Fibroblast of peridontal ligament (primary cell): ENCODE data around the gene SMYD3.
"Not testable (repeated sequence)": the region's sequence is repeated elsewhere in the genome, so short reads cannot be mapped to it uniquely, and the experiment has no call there.

Experiments used
- DNase-seq: peaks from one replicate; pipeline ENCODE4 v3.0.0-alpha.2; 2010; ENCODE audit errors: extremely low read depth

The SMYD3 gene

GRCh38 chr1:246357014-246357598 is 150.0 kb downstream of the SMYD3 start:
- peak; percentile 10 for DNase-seq

GRCh38 chr1:246355411-246356230 is 151.5 kb downstream of the SMYD3 start:
- no peak for DNase-seq

DNA sequence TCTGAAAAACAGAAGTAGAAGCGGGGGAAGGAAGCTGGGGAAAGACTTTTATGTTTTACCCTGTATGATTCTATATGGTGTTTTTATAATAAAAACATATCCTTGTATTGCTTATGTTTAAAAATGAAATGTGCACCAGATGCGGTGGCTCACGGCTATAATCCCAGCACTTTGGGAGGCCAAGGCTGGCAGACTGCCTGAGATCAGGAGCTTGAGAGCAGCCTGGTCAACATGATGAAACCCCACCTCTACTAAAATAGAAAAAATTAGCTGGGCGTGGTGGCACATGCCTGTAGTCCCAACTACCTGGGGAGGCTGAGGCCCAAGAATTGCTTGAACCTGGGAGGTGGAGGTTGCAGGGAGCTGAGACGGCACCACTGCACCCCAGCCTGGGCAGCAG is 155.4 kb downstream of the SMYD3 start:
- DNase-seq: no peak

- no peak for DNase-seq
These were observed 156.3 kb downstream of the SMYD3 start for GRCh38 chr1:246350745-246351144.

DNA sequence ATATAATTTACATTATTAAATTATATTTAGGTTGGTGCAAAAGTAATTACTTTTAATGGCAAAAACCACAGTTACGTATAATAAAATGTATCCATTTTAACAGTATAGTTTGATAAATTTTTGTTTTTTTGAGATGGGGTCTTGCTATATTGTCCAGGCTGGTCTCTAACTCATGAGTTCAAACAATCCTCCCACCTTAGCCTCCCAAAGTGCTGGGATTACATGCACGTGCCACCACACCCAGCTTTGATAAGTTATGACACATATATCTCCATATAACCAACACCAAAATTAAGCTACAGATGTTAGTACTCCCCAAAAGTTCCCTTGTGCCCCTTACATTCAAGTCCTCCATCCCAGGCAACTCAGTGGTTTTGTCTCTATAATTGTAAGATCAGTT is 163.1 kb downstream of the SMYD3 start:
- DNase-seq: no peak

GRCh38 chr1:246343251-246343650 is 163.8 kb downstream of the SMYD3 start:
- no peak for DNase-seq

DNA sequence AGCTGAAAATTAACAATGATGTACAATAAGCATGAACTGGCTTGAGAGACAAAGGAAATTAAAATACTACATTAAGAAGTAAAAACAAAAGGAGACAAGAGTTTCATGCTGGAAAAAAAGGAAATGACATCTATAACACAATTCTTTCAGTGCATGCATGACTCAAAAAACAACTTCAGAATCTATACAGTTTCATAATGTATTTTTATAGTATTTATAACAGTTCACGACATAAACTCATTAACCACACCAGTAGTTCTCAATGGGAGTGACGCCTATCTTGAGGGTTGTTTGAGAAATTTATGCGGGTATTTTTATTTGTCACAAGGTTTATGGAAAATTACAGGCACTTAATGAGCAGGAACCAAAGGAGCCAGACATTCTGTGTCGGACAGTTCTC is 168.5 kb downstream of the SMYD3 start:
- DNase-seq: no peak

DNA sequence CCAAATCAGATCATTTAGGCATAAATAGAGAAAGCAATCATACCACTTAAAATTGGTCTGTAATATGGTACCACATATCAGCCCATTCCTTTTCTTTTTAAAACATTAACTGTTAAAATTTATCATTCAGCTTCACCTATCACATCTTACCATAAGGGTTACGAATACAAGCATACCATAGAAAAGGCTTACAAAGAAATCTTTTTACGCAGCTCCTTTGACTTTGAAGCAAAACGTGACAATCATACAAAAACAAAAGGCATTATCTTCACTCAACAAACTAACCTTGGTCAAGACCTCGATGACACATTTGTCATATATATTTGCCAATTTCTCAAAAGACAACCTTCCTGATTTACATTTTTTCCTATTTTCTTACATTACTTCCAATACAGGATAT is 169.0 kb downstream of the SMYD3 start:
- no peak for DNase-seq

- DNase-seq: no peak
These were observed 171.9 kb downstream of the SMYD3 start for GRCh38 chr1:246335151-246335550.

GRCh38 chr1:246333855-246334254 is 173.2 kb downstream of the SMYD3 start:
- no peak for DNase-seq

- DNase-seq: no peak
These were observed 175.0 kb downstream of the SMYD3 start for GRCh38 chr1:246332078-246332477.

GRCh38 chr1:246329900-246330299 is 177.2 kb downstream of the SMYD3 start:
- no peak for DNase-seq

GRCh38 chr1:246329292-246329691 is 177.8 kb downstream of the SMYD3 start:
- not testable (repeated sequence) for DNase-seq

- DNase-seq: peak; percentile 17
These were observed 182.4 kb downstream of the SMYD3 start for GRCh38 chr1:246324711-246325110.

- DNase-seq: not testable (repeated sequence)
These were observed 183.0 kb downstream of the SMYD3 start for GRCh38 chr1:246324033-246324432.

DNA sequence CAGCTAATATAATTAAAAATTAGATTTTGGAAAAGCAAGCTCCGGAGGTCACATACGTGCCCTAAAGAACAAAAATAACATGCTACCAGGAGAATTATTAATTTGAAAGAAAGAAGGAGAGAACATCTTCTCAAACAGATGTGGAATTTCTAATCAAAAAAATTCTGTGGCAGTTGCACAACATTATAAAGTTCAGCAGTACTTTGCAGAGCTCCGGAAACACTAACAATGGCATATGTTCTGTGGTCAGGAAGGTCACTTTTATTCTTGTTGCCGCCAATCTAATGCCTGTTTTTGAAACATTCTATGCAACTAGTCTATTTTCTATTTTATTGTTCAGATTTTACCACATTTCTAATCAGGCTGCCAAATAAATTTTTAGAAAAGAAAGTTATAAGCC is 186.8 kb downstream of the SMYD3 start:
- peak; percentile 31 for DNase-seq

DNA sequence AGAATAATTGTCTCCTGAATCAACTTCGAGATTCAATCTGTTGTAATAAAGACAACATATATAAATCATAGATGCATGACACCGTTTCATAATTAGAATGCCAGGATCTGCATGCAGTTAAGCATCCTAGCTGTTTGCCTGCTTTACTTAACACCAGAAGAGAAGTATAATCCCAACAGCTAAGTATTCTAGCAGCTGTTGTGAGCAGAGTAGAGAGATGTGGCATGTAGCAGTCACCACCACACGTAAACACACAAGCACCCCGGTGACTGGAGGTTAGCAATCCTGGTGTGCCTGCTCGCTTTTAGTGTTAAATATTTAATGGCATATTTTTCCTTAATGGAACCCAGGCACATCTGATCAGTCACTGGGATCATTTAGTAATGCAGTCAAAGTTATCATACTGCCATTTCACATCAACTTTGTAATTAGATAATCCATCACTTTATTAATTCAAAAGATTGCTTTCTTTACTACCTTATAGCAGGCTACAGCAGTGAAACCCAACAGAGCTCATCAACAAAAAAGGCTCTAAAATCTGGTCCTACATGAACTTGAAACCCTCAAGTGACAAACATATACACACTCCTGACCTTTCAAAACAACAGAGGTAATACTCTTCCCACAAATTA is 187.9 kb downstream of the SMYD3 start:
- DNase-seq: no peak

DNA sequence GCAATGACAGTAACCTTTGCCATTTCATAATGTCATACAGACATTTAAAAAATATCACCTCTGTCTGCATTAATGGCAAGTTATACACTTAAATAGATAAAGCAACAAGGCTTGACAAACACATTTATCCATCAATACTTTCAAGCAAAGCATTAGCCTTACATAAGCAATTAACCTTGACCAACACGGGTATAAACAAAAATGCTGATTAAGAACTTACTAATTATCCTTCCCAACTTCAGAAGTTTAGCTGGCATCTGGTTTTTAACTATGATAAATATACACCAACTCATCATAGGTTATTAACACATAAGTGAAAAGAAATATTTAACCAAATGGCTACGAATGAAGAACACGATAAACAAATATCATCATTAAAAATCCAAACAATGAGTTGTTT is 188.5 kb downstream of the SMYD3 start:
- no peak for DNase-seq

DNA sequence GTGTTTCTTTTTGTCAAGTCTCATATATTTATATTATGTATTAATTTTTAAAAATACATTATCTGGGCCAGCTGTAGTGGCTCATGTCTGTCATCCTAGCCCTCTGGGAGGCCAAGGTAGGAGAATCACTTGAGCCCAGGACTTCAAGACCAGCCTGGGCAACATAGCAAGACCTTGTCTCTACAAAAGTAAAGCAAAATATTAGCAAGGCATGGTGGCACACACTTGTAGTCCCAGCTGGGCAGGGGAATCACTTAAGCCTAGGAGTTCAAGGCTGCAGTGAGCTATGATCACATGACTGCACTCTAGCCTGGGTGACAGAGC is 189.1 kb downstream of the SMYD3 start:
- no peak for DNase-seq

- DNase-seq: peak; percentile 47
These were observed 189.6 kb downstream of the SMYD3 start for GRCh38 chr1:246317332-246318035.

- no peak for DNase-seq
These were observed 195.6 kb downstream of the SMYD3 start for GRCh38 chr1:246311461-246311860.

DNA sequence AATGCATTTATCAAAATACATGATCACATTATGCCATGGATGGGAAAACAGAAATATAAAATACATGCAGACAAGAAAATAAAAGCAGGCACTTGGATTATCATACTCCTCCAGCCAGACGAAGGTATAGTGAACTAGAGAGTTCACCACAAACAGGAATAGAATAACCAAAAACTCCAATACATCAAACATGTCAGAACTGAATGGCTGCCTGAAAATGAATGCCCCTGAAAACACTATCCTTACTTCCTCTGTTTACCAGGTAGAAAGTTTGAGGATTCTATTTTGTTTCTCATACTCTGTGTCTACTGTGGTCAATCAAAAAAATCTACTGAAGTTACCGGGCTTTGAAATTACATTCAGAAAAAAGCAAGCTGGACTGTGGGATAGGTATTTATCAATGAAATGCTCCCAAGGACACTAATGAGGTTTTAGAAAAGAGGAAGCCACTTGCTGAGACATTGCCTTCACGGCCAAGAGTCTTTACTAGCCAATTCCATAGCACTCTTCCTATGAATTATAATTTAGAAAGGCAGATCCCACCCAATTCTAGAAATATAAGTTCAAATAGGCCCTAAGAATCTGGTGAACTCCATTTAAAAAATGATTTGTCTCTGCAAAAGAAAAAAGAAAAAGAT is 197.7 kb downstream of the SMYD3 start:
- DNase-seq: no peak
